Activated naive CD8-positive, alpha-beta T cell treated with anti-CD3 and anti-CD28 coated beads, Interleukin-2, amount 50 U/mL, for 24 hours (primary cell): ENCODE results near the gene SLPI.
A peak's percentile ranks its signal among the peaks of the same experiment; 100 is the strongest.

Experiments
- ATAC-seq: fragments of 150-1000 bp; cut with Tn5 transposase; one replicate; pipeline ENCODE4 v1.10.0; 2021
- DNase-seq: peaks from one replicate; pipeline ENCODE4 v3.0.0; 2021
- H3K27ac Mint-ChIP-seq: one replicate; pipeline ENCODE4 v1.8.0; 2021; ENCODE audit warnings: mild to moderate bottlenecking, mixed read lengths
- H3K27me3 Mint-ChIP-seq: one replicate; pipeline ENCODE4 v1.8.0; 2021; ENCODE audit warnings: mixed read lengths
- H3K36me3 Mint-ChIP-seq: one replicate; pipeline ENCODE4 v1.8.0; 2021; ENCODE audit warnings: low read depth, mixed read lengths
- H3K4me1 Mint-ChIP-seq: one replicate; pipeline ENCODE4 v1.8.0; 2021; ENCODE audit warnings: mixed read lengths
- H3K4me3 Mint-ChIP-seq: one replicate; pipeline ENCODE4 v1.8.0; 2021; ENCODE audit warnings: mild to moderate bottlenecking, moderate library complexity, mixed read lengths
- H3K9me3 Mint-ChIP-seq: one replicate; pipeline ENCODE4 v1.8.0; 2021; ENCODE audit warnings: mixed read lengths

SLPI gene

DNA sequence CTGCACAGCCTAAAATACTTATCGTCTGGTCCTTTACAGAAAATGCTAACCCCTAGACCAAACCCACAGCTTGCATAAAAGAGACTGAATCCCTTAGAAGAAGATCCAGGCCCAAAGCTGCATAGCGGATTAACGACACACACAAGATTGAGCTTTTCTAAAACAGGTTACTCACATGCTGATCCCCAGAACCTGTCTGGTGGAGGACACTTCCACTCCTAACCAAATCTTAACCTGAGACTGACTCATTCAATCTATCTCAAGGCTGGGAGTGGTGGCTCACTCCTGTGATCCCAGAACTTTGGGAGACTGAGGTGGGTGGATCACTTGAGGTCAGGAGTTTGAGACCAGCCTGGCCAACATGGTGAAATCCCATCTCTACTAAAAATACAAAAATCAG, 2.8 kb upstream of the SLPI start:
- Mint-ChIP-seq H3K4me3 (no peak overlapping the region), H3K9me3 (no peaks in the 10 kb centered on the region), H3K27me3 (peaks cover 22% of the 10 kb centered on the region), H3K36me3 (no peaks in the 10 kb centered on the region), H3K27ac (no peak overlapping the region), H3K4me1 (no peaks in the 10 kb centered on the region)
- no peak for DNase-seq
- no peak for ATAC-seq

DNA sequence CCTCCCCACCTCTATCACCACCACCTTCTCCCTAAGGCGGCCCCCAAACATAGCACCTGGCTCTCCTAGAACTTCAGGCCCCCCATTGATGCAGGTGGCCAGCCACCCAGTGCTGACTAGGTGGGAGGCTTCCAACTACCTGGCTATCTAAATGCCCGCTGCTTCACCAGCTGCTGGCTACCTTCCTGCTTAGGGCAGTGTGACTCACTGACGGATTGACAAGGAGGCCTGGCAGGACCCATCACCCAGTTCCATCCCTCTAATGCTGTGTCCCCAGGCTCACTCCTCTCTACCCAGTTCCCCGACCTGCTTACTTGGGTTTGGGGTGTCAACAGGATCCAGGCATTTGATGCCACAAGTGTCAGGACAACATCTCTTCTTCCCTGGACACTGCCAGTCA, 1.1 kb downstream of the SLPI start:
- H3K36me3 Mint-ChIP-seq = no peaks in the 10 kb centered on the region
- no peaks in the 10 kb centered on the region for H3K9me3 Mint-ChIP-seq
- DNase-seq (no peak), ATAC-seq (no peak)
- no peak overlapping the region for H3K27ac Mint-ChIP-seq
- H3K4me1 Mint-ChIP-seq = no peaks in the 10 kb centered on the region
- H3K4me3 Mint-ChIP-seq = no peak overlapping the region
- H3K27me3 Mint-ChIP-seq = peaks cover 35% of the 10 kb centered on the region

DNA sequence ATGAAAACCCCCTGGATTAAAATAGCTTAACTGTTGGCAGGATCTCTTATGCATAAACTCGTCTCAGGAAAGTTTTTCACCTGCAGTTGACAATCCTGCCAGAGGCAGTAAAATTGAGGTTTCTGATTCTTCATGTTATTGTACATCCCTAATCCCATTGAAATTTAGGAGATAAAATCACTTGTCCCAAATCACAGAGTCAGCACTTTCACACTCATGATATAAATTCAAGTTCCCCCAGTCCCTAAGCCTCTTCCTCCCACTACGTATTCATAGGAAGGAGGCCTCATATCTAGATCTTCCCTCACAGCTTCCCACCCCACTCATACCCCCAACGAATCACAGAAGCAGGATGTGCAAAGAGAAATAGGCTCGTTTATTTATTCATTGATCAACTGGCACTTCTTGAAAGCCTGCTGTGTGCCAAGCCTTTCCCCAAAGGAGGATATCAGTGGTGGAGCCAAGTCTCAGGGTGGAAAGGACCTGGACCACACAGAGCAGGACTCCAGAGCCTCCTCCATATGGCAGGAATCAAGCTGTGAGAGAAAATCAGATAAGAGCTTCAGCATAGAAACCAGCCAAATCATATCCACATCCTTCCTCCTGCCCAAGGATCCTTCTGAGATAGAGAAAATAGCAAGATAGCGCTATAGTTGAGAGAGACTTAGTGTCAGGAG, 2.3 kb downstream of the SLPI start:
- peaks cover 45% of the 10 kb centered on the region for H3K27me3 Mint-ChIP-seq
- H3K4me3 Mint-ChIP-seq = no peak overlapping the region
- DNase-seq (no peak), ATAC-seq (no peak)
- H3K9me3 Mint-ChIP-seq = no peaks in the 10 kb centered on the region
- H3K27ac Mint-ChIP-seq = no peak overlapping the region
- H3K36me3 Mint-ChIP-seq = no peaks in the 10 kb centered on the region
- H3K4me1 Mint-ChIP-seq = no peaks in the 10 kb centered on the region

DNA sequence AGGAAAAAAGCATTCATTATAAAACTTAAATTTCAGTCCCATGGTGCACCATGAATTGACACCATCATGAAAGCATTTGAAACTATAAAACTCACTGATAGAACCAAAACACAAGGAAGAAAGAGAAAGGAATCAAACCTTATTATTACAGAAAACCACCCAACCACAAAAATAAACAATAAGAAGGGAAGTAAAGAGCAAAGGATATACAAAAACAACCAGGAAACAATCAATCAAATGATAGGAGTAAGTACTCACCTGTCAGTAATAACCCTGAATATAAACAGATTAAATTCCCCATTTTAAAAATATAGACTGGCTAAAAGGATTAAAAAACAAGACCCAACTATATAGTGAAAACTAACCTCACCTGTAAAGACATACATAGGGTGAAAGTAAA, 5.8 kb downstream of the SLPI start:
- no peak for ATAC-seq
- Mint-ChIP-seq H3K27me3 (peaks cover 62% of the 10 kb centered on the region), H3K4me1 (no peaks in the 10 kb centered on the region), H3K36me3 (no peaks in the 10 kb centered on the region), H3K27ac (no peak overlapping the region), H3K4me3 (no peak overlapping the region), H3K9me3 (no peaks in the 10 kb centered on the region)
- no peak for DNase-seq

DNA sequence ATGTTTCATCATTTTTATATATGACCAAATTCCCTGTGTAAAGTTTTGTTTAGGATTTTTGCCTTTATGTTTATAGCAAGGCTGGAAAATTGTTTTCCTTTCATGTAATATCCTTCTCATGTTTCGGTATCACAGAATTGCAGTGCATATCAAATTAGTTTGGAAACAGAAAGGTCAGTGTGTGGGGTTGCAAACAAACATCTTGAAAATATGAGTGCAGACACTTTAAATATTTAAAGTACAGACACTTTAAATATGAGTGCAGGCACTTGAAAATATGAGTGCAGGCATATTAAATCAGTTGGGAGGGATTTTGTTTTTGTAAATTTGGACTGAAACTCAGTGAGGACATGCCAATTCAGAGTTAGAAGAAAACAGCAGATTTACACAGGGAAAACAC, 6.5 kb downstream of the SLPI start:
- H3K27me3 Mint-ChIP-seq = peaks cover 69% of the 10 kb centered on the region
- ATAC-seq = no peak
- no peaks in the 10 kb centered on the region for H3K9me3 Mint-ChIP-seq

DNA sequence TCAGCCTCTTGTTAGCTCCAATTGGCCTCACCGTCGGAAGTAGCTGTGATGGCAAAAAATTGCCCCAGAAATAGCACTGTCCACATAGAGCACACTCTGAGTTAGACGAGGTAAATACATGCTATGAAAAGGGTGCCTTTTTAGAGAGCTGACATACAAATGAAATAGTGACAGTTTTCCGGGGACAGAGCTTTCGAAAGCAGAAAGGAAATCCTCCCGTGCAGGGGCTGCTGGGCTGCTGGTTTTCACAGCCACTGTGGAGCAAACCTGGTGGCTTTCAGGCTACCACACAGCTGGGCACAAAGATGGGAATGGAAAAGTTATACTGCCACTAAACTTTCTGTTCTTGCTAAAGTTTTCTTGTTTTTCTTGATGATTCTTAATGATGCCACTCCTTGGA, 8.3 kb downstream of the SLPI start:
- Mint-ChIP-seq H3K27ac (no peak overlapping the region), H3K36me3 (no peaks in the 10 kb centered on the region), H3K4me1 (no peaks in the 10 kb centered on the region), H3K27me3 (peaks cover 60% of the 10 kb centered on the region), H3K4me3 (no peak overlapping the region), H3K9me3 (no peaks in the 10 kb centered on the region)
- ATAC-seq (no peak), DNase-seq (no peak)

More for the DNA sequence above, 6.5 kb downstream of the SLPI start:
- no peak overlapping the region for H3K4me3 Mint-ChIP-seq
- H3K4me1 Mint-ChIP-seq = no peaks in the 10 kb centered on the region
- H3K36me3 Mint-ChIP-seq = no peaks in the 10 kb centered on the region
- no peak for DNase-seq
- H3K27ac Mint-ChIP-seq = no peak overlapping the region

DNA sequence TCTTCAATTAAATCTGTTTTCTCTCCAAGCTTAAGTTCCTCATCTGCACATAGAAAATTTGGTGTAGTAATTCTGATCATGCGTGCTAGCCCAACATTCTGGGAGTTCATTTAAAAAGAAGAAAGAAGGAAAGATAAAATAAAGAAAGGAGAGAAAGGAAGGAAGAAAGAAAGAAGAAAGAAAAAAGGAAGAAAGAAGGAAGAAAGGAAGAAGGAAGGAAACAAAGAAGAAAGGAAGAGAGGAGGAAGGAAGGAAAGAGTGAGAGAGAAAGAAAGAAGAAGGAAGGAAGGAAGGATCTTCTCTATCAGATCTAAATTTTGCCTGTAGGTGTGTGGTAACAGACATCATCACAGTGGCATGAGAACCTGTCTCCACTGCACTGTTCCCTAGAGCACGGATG, 16.2 kb downstream of the SLPI start:
- Mint-ChIP-seq H3K4me1 (no peaks in the 10 kb centered on the region), H3K4me3 (no peak overlapping the region), H3K27ac (no peak overlapping the region), H3K27me3 (peaks cover 37% of the 10 kb centered on the region), H3K9me3 (peaks cover 7% of the 10 kb centered on the region), H3K36me3 (no peaks in the 10 kb centered on the region)
- ATAC-seq = no peak
- no peak for DNase-seq

DNA sequence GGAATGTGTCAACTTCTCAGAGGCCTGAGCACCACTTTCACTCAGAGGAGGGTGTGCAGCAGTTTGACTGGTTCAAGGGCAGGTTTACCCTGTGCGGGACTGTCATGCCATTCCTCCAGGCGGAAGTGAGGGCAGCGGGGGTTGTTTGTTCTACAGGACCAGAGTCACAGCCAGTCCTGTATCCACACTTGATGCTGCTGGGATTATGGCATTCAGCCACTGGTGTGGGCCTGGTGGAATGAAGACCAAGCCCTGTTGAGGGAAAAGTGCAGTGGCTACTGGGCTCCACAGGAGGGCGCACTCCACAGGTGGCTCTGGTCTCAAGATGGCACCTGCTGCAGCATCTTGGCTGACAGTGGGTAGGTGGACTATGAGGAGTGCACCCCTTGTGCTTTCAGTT, 18.4 kb downstream of the SLPI start:
- H3K27ac Mint-ChIP-seq = no peak overlapping the region
- DNase-seq (no peak), ATAC-seq (no peak)
- H3K9me3 Mint-ChIP-seq = peaks cover 7% of the 10 kb centered on the region
- no peak overlapping the region for H3K4me3 Mint-ChIP-seq
- H3K36me3 Mint-ChIP-seq = no peaks in the 10 kb centered on the region
- peaks cover 29% of the 10 kb centered on the region for H3K27me3 Mint-ChIP-seq
- no peaks in the 10 kb centered on the region for H3K4me1 Mint-ChIP-seq

DNA sequence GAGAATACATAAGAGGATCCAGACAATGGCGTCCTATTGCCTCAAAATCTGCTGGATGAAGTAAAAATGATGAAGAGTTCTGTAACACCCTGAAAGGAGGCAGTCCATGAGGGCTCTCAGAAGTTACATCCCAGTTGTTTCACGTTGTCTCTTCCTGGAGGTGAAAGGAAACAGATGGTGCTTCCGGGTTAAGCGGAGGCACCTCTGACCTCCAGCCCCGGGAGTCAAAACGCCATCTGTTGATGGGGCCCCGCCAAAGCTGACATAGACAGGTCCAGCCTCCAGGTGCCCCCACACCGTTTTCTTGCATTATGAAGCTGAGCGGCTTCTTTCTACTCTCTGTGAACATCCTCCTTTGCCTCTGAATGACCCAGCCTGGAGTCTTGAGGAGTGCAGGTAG, 23.7 kb downstream of the SLPI start:
- Mint-ChIP-seq H3K27me3 (peaks cover 14% of the 10 kb centered on the region), H3K27ac (no peak overlapping the region), H3K9me3 (peaks cover 7% of the 10 kb centered on the region), H3K4me1 (no peaks in the 10 kb centered on the region), H3K4me3 (no peak overlapping the region), H3K36me3 (no peaks in the 10 kb centered on the region)
- ATAC-seq (no peak), DNase-seq (no peak)

DNA sequence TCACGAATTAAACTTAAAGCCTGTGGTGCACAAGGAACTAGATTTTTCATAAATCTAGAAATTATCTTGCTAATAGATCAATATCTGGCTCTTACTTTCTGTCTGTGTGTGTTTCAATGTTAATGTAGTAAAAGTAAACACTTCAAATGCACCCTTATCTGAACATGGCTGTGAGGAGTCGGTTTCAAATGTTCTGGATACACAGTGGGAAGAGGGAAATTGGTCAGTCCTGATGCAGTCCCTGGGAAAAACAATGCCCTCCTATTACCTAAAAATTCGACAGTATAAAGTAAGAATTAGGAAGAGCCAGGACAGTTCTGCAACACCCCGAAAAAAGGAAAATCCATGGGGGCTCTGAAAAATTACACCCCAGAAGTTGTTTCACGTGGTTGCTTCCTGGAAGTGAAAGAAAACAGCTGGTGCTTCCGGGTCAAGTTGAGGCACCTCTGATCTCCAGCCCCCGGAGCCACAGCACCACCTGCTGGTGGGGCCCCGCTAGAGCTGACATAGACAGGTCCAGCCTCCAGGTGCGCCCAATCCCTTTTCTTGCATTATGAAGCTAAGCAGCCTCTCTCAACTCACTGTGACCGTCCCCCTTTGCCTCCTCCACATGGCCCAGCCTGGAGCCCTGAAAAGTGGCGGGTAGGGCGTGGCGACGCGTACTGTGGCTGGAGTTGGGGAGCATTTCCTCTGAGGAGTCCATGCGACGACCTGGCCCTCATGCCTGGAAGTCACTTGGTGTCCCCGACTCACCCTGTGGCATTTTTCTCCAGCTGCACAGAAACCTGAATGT, 24.9 kb downstream of the SLPI start:
- no peak overlapping the region for H3K4me3 Mint-ChIP-seq
- peak; percentile 52 for ATAC-seq
- peak; percentile 71 for DNase-seq
- H3K36me3 Mint-ChIP-seq = no peaks in the 10 kb centered on the region
- peaks cover 17% of the 10 kb centered on the region for H3K27me3 Mint-ChIP-seq
- no peaks in the 10 kb centered on the region for H3K4me1 Mint-ChIP-seq
- H3K9me3 Mint-ChIP-seq = peaks cover 6% of the 10 kb centered on the region
- H3K27ac Mint-ChIP-seq = no peak overlapping the region

DNA sequence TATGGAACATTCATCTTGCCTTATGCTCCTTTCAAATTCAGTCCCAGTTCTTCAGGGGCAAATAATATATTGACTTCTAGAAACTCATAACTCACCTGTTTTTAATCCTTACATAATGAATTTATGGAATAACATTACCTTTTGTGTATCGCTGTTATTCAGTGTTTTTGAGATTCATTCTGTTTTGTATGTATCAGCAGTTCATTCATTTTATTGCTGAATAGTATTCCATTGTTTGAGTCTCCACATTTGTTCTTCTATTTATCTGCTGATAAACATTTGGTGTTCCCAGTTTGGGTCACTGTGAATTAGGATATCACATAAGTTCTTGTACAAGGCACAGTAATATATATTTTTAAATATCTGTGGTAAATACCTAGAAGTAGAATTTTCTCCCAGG, 28.1 kb downstream of the SLPI start:
- no peaks in the 10 kb centered on the region for H3K36me3 Mint-ChIP-seq
- no peak for ATAC-seq
- H3K27me3 Mint-ChIP-seq = peaks cover 21% of the 10 kb centered on the region
- no peak overlapping the region for H3K4me3 Mint-ChIP-seq
- no peaks in the 10 kb centered on the region for H3K9me3 Mint-ChIP-seq
- DNase-seq = no peak
- H3K27ac Mint-ChIP-seq = no peak overlapping the region
- no peaks in the 10 kb centered on the region for H3K4me1 Mint-ChIP-seq

DNA sequence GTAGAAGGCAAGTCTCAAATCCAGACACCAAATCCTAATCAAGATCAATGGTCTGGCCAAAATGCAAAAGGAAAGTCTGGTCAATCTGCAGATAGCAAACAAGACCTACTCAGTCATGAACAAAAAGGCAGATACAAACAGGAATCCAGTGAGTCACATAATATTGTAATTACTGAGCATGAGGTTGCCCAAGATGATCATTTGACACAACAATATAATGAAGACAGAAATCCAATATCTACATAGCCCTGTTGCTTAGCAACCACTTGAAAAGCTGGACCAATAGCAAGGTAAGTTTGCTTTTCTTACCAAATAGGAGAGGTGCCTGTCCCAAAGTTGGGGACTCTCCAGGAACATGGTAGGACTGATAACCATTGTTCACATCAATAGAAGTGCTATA, 31.2 kb downstream of the SLPI start:
- H3K36me3 Mint-ChIP-seq = no peaks in the 10 kb centered on the region
- H3K27ac Mint-ChIP-seq = no peak overlapping the region
- H3K27me3 Mint-ChIP-seq = peaks cover 30% of the 10 kb centered on the region
- H3K4me1 Mint-ChIP-seq = no peaks in the 10 kb centered on the region
- H3K9me3 Mint-ChIP-seq = no peaks in the 10 kb centered on the region
- no peak for DNase-seq
- H3K4me3 Mint-ChIP-seq = no peak overlapping the region
- no peak for ATAC-seq

DNA sequence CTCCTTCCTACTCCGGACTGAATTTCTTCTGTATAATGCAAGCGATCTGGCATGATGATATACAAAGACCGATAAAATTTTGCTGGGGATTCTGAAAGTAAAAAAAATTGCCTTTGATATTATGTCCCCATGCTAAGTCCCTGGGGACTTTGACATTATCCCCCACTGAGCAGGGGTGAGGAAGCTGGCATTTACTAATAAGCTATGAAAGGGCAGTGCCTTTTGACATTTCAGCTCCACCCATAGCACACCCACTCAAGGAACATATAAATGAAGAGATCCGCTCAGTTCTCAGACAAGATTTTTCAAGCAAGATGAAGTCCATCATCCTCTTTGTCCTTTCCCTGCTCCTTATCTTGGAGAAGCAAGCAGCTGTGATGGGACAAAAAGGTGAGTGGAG, 33.3 kb downstream of the SLPI start, which contains the start of gene SEMG2:
SEMG2 (plus strand) TSS at position 298 of the 400 bp plus-strand sequence; CDS start at position 315, 17 bp downstream.
- Mint-ChIP-seq H3K4me3 (no peak within 1 kb of the TSS), H3K36me3 (no peaks in the 10 kb centered on the region), H3K27me3 (peaks cover 30% of the 10 kb centered on the region), H3K9me3 (no peaks in the 10 kb centered on the region), H3K4me1 (no peaks in the 10 kb centered on the region), H3K27ac (no peak within 1 kb of the TSS)
- ATAC-seq = no peak
- DNase-seq = no peak

DNA sequence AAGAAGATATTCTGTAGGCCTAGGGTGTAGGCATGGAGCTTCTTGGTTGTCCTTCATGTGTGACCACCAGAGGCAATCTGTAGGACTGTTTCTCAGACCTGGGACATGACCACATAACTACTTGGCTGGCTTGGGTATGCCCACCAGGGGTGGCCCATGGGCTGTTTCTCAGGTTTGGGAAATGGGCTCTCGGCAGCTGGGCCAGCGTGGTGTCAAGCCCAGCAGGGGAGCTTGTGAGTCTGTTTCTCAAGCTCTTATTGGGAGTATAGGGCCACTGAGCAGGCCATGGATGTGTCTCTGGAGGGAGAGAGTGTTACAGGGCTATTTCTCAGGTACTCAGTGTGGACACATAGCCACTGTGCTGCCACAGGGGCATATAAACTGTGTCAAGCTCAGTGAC, 35.7 kb downstream of the SLPI start:
- peaks cover 25% of the 10 kb centered on the region for H3K27me3 Mint-ChIP-seq
- no peak for ATAC-seq
- H3K9me3 Mint-ChIP-seq = no peaks in the 10 kb centered on the region
- no peak overlapping the region for H3K27ac Mint-ChIP-seq
- H3K4me1 Mint-ChIP-seq = no peaks in the 10 kb centered on the region
- DNase-seq = no peak
- H3K36me3 Mint-ChIP-seq = no peaks in the 10 kb centered on the region
- no peak overlapping the region for H3K4me3 Mint-ChIP-seq

DNA sequence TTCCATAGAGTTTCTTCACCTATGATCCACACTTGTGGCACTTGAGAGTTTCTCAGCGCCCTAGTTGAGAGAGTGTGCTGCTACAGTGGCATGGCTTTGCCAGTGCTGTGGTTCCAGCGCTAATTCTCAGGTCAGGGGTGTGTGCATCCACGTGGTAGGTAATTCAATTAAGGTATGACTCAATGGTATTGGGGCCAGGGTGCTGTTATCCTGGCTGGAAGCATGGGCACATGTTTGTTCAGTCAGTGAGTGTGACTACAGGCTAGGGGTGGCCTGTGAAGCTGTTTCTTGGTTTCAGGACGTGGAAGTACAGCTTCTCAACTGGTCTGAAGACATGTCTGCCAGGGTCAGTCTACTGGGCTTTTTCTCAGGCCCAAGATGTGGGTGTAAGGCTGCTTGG, 36.2 kb downstream of the SLPI start:
- no peaks in the 10 kb centered on the region for H3K36me3 Mint-ChIP-seq
- peaks cover 25% of the 10 kb centered on the region for H3K27me3 Mint-ChIP-seq
- no peaks in the 10 kb centered on the region for H3K4me1 Mint-ChIP-seq
- H3K27ac Mint-ChIP-seq = no peak overlapping the region
- H3K9me3 Mint-ChIP-seq = no peaks in the 10 kb centered on the region
- ATAC-seq (no peak), DNase-seq (no peak)
- no peak overlapping the region for H3K4me3 Mint-ChIP-seq
